HEK293 (cell line): ENCODE data around the gene HOXA4.

Experiments used
- GLIS1 ChIP-seq: fragments of 450-650 bp; formaldehyde crosslinking; IDR thresholded peaks from 2 replicates; pipeline ENCODE4 v1.5.1; 2016; ENCODE audit warnings: missing biosample characterization, missing genetic modification characterization
- IKZF3 ChIP-seq: fragments of 450-650 bp; IDR thresholded peaks from 2 replicates; pipeline ENCODE4 v1.5.0; 2018; ENCODE audit warnings: missing biosample characterization, mild to moderate bottlenecking, missing genetic modification characterization, moderate library complexity
- KLF16 ChIP-seq: fragments of 450-650 bp; formaldehyde crosslinking; IDR thresholded peaks from 2 replicates; pipeline ENCODE4 v1.5.1; 2017; ENCODE audit warnings: missing biosample characterization, missing genetic modification characterization
- KLF8 ChIP-seq: fragments of 450-650 bp; formaldehyde crosslinking; IDR thresholded peaks from 2 replicates; pipeline ENCODE4 v1.5.1; 2016; ENCODE audit warnings: missing biosample characterization, missing genetic modification characterization
- PBX3 ChIP-seq: sonication (generic); formaldehyde crosslinking; IDR thresholded peaks from 2 replicates; pipeline ENCODE4 v1.8.1; 2022; ENCODE audit warnings: mild to moderate bottlenecking, moderate library complexity, missing genetic modification reagents
- SP7 ChIP-seq: fragments of 450-650 bp; formaldehyde crosslinking; IDR thresholded peaks from 2 replicates; pipeline ENCODE4 v1.5.1; 2016; ENCODE audit warnings: missing biosample characterization, missing genetic modification characterization
- TRIM28 ChIP-seq: IDR thresholded peaks from 2 replicates; pipeline ENCODE4 v1.6.1; 2011; ENCODE audit warnings: low read length, control low read depth, borderline replicate concordance
- ZBTB11 ChIP-seq: fragments of 450-650 bp; formaldehyde crosslinking; conservative IDR thresholded peaks from 2 replicates; pipeline ENCODE4 v1.5.1; 2016; ENCODE audit warnings: low read depth, missing biosample characterization, missing genetic modification characterization
- ZBTB20 ChIP-seq: fragments of 450-650 bp; formaldehyde crosslinking; IDR thresholded peaks from 2 replicates; pipeline ENCODE4 v1.5.1; 2016; ENCODE audit warnings: missing biosample characterization, missing genetic modification characterization
- ZBTB26 ChIP-seq: fragments of 450-650 bp; formaldehyde crosslinking; optimal IDR thresholded peaks from 2 replicates; pipeline ENCODE3; 2016; ENCODE audit warnings: missing biosample characterization, mild to moderate bottlenecking, missing genetic modification characterization
- ZBTB7A ChIP-seq: fragments of 450-650 bp; formaldehyde crosslinking; IDR thresholded peaks from 2 replicates; pipeline ENCODE4 v1.5.1; 2016; ENCODE audit warnings: low read depth, missing biosample characterization, missing genetic modification characterization
- ZFP37 ChIP-seq: fragments of 450-650 bp; formaldehyde crosslinking; IDR thresholded peaks from 2 replicates; pipeline ENCODE4 v1.5.1; 2016; ENCODE audit warnings: missing biosample characterization, missing genetic modification characterization
- ZNF155 ChIP-seq: fragments of 450-650 bp; formaldehyde crosslinking; IDR thresholded peaks from 2 replicates; pipeline ENCODE4 v1.5.1; 2016; ENCODE audit warnings: missing biosample characterization, missing genetic modification characterization
- ZNF157 ChIP-seq: fragments of 450-650 bp; formaldehyde crosslinking; IDR thresholded peaks from 2 replicates; pipeline ENCODE4 v1.5.1; 2016; ENCODE audit warnings: missing biosample characterization, missing genetic modification characterization
- ZNF174 ChIP-seq: fragments of 450-650 bp; formaldehyde crosslinking; IDR thresholded peaks from 2 replicates; pipeline ENCODE4 v1.5.0; 2017; ENCODE audit warnings: missing biosample characterization, mild to moderate bottlenecking, missing genetic modification characterization
- ZNF2 ChIP-seq: fragments of 450-650 bp; formaldehyde crosslinking; IDR thresholded peaks from 2 replicates; pipeline ENCODE4 v1.5.1; 2016; ENCODE audit warnings: missing biosample characterization, missing genetic modification characterization
- ZNF221 ChIP-seq: fragments of 450-650 bp; formaldehyde crosslinking; IDR thresholded peaks from 2 replicates; pipeline ENCODE4 v1.5.1; 2017; ENCODE audit warnings: missing biosample characterization, missing genetic modification characterization, borderline replicate concordance
- ZNF239 ChIP-seq: fragments of 450-650 bp; formaldehyde crosslinking; IDR thresholded peaks from 2 replicates; pipeline ENCODE4 v1.5.1; 2016; ENCODE audit warnings: missing biosample characterization, missing genetic modification characterization
- ZNF280D ChIP-seq: fragments of 450-650 bp; formaldehyde crosslinking; IDR thresholded peaks from 2 replicates; pipeline ENCODE4 v1.5.1; 2016; ENCODE audit warnings: missing biosample characterization, missing genetic modification characterization
- ZNF292 ChIP-seq: fragments of 450-650 bp; formaldehyde crosslinking; IDR thresholded peaks from 2 replicates; pipeline ENCODE4 v1.5.1; 2016; ENCODE audit warnings: low read depth, missing biosample characterization, missing genetic modification characterization, borderline replicate concordance
- ZNF354C ChIP-seq: fragments of 450-650 bp; formaldehyde crosslinking; IDR thresholded peaks from 2 replicates; pipeline ENCODE4 v1.5.1; 2016; ENCODE audit warnings: missing biosample characterization, missing genetic modification characterization, low read depth, borderline replicate concordance
- ZNF37A ChIP-seq: fragments of 450-650 bp; IDR thresholded peaks from 2 replicates; pipeline ENCODE4 v1.5.1; 2018; ENCODE audit warnings: missing biosample characterization, missing genetic modification characterization
- ZNF394 ChIP-seq: fragments of 450-650 bp; formaldehyde crosslinking; IDR thresholded peaks from 2 replicates; pipeline ENCODE4 v1.5.1; 2016; ENCODE audit warnings: missing biosample characterization, missing genetic modification characterization, mild to moderate bottlenecking, moderate library complexity, borderline replicate concordance
- ZNF423 ChIP-seq: fragments of 450-650 bp; formaldehyde crosslinking; IDR thresholded peaks from 2 replicates; pipeline ENCODE4 v1.5.1; 2016; ENCODE audit warnings: missing biosample characterization, missing genetic modification characterization
- ZNF433 ChIP-seq: fragments of 450-650 bp; formaldehyde crosslinking; IDR thresholded peaks from 2 replicates; pipeline ENCODE4 v1.5.1; 2016; ENCODE audit warnings: missing biosample characterization, missing genetic modification characterization, low read depth
- ZNF558 ChIP-seq: fragments of 450-650 bp; formaldehyde crosslinking; IDR thresholded peaks from 2 replicates; pipeline ENCODE4 v1.5.1; 2016; ENCODE audit warnings: missing biosample characterization, missing genetic modification characterization
- ZNF596 ChIP-seq: fragments of 450-650 bp; IDR thresholded peaks from 2 replicates; pipeline ENCODE4 v1.5.0; 2018; ENCODE audit warnings: missing biosample characterization, mild to moderate bottlenecking, missing genetic modification characterization, moderate library complexity
- ZNF624 ChIP-seq: fragments of 450-650 bp; formaldehyde crosslinking; IDR thresholded peaks from 2 replicates; pipeline ENCODE4 v1.5.1; 2017; ENCODE audit warnings: missing biosample characterization, missing genetic modification characterization
- ZNF664 ChIP-seq: fragments of 450-650 bp; formaldehyde crosslinking; IDR thresholded peaks from 2 replicates; pipeline ENCODE4 v1.5.1; 2016; ENCODE audit warnings: missing biosample characterization, missing genetic modification characterization
- ZNF701 ChIP-seq: fragments of 450-650 bp; formaldehyde crosslinking; IDR thresholded peaks from 2 replicates; pipeline ENCODE4 v1.5.1; 2016; ENCODE audit warnings: missing biosample characterization, missing genetic modification characterization
- ZNF837 ChIP-seq: fragments of 450-650 bp; formaldehyde crosslinking; IDR thresholded peaks from 2 replicates; pipeline ENCODE4 v1.5.1; 2016; ENCODE audit warnings: missing biosample characterization, missing genetic modification characterization
- ZSCAN23 ChIP-seq: fragments of 450-650 bp; formaldehyde crosslinking; IDR thresholded peaks from 2 replicates; pipeline ENCODE4 v1.5.1; 2016; ENCODE audit warnings: missing biosample characterization, missing genetic modification characterization

HOXA4 gene

GRCh38 chr7:27168265-27168947 is 37.8 kb upstream of the HOXA4 start (continued):
- TF ChIP-seq ZNF701 (tag by site-specific recombination) (no peak), ZNF354C (tag by site-specific recombination) (no peak), TRIM28 (no peak), ZNF558 (tag by site-specific recombination) (no peak), ZNF433 (tag by site-specific recombination) (no peak), ZSCAN23 (tag by site-specific recombination) (peak; percentile 18; the same call in 1 of the 2 replicates), ZFP37 (no peak), PBX3 (CRISPR knock-in tag) (no peak), ZBTB7A (no peak), ZNF239 (tag by site-specific recombination) (no peak), ZNF292 (tag by site-specific recombination) (no peak), IKZF3 (no peak), KLF16 (no peak), ZNF837 (tag by site-specific recombination) (no peak), ZNF280D (tag by site-specific recombination) (no peak), ZNF37A (tag by site-specific recombination) (no peak), ZNF174 (tag by site-specific recombination) (no peak), ZNF221 (tag by site-specific recombination) (no peak), ZBTB11 (tag by site-specific recombination) (0 out of 2 replicates have a peak, but pooled peaks have one; percentile 33), ZNF423 (no peak), GLIS1 (tag by site-specific recombination) (no peak), KLF8 (tag by site-specific recombination) (no peak), SP7 (tag by site-specific recombination) (no peak), ZNF596 (tag by site-specific recombination) (no peak), ZNF2 (tag by site-specific recombination) (peak; percentile 60; the same call in 1 of the 2 replicates), ZNF155 (tag by site-specific recombination) (no peak), ZNF664 (tag by site-specific recombination) (no peak), ZNF624 (no peak), ZBTB20 (tag by site-specific recombination) (no peak), ZNF157 (tag by site-specific recombination) (no peak), ZNF394 (tag by site-specific recombination) (no peak), ZBTB26 (tag by site-specific recombination) (no peak)
